Memory B cell (primary cell): ENCODE data around the gene CENPA.

Experiments
- ATAC-seq: fragments of 150-1000 bp; cut with Tn5 transposase; 2 replicates; pipeline ENCODE4 v1.10.0; 2021; ENCODE audit warnings: low read depth, mild to moderate bottlenecking, moderate library complexity
- DNase-seq, 2 donors: peaks; one replicate each; pipeline ENCODE4 v3.0.0; 2022; ENCODE audit warnings: low spot score in 2 of 2
- H3K27ac Mint-ChIP-seq: one replicate; pipeline ENCODE4 v1.8.0; 2022; ENCODE audit warnings: mild to moderate bottlenecking, moderate library complexity, mixed read lengths
- H3K27me3 Mint-ChIP-seq: one replicate; pipeline ENCODE4 v1.8.0; 2022; ENCODE audit warnings: mixed read lengths
- H3K36me3 Mint-ChIP-seq: one replicate; pipeline ENCODE4 v1.8.0; 2022; ENCODE audit warnings: mild to moderate bottlenecking, mixed read lengths
- H3K4me1 Mint-ChIP-seq: one replicate; pipeline ENCODE4 v1.8.0; 2022; ENCODE audit warnings: mixed read lengths
- H3K4me3 Mint-ChIP-seq: one replicate; pipeline ENCODE4 v1.8.0; 2022; ENCODE audit warnings: mild to moderate bottlenecking, moderate library complexity, mixed read lengths
- H3K9me3 Mint-ChIP-seq: one replicate; pipeline ENCODE4 v1.8.0; 2022; ENCODE audit warnings: mixed read lengths

The CENPA gene

DNA sequence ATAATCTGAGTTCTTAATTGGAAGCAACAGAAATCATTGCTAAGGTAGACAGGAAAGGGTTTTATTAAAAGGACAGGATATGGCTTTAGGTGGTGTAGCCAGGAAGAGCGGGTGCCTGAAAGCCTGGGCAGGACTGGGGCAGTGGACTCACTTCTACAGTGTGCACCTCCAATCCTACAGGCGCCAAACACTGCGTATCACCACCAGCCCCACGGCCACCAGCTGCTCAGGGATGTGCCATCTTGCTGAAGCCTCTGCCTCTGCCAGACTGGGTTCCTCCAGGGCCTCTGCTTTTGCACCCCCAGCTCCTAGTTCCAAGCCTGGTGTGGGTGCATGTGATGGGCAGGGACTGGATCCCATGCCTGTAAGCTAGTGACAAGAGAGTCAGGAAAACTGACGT lies 32.4 kb downstream of the CENPA start:
- Mint-ChIP-seq H3K4me3 (no peak overlapping the region), H3K9me3 (no peaks in the 10 kb centered on the region), H3K27ac (no peak overlapping the region), H3K4me1 (no peaks in the 10 kb centered on the region), H3K27me3 (peaks cover 14% of the 10 kb centered on the region), H3K36me3 (no peaks in the 10 kb centered on the region)
- no peak for DNase-seq
- no peak for ATAC-seq

DNA sequence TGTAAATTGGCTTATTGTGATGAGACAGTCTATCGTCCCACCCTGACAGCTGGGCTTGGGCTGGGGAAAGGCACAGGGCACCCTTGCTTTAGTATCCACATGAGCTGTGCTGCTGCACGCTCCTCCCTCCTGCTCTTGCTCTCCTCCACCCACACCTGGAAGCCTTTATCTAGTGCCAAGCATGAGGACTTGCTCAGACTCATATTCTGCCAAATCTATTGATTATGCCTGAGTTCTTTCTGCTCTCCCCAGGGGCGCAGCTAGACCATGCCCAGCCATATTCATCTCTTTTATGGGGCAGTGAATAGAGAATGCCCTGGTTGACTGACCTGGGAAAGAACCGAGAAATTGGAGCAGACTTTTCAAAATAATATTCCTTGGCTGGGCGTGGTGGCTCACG lies 33.1 kb downstream of the CENPA start:
- ATAC-seq (no peak), DNase-seq (no peak)
- Mint-ChIP-seq H3K4me3 (no peak overlapping the region), H3K27ac (no peak overlapping the region), H3K36me3 (no peaks in the 10 kb centered on the region), H3K27me3 (peaks cover 12% of the 10 kb centered on the region), H3K4me1 (no peaks in the 10 kb centered on the region), H3K9me3 (no peaks in the 10 kb centered on the region)

DNA sequence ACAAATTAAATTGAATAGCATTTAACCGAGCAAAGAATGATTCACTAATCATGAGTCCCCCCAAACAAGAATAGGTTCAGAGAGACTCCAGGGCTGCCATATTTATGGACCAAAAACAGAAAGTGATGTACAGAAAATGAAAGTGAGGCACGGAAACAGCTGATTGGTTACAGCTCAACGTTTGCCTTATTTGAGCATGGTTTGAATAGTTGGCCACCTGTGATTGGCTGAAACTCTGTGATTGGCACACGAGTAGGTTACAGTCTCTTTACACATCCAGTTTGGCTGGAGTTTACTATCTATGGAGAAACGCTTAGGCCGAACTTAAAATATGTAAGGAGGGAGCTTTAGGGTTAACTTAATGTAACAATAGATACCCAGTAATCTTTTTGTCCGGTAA lies 35.1 kb downstream of the CENPA start:
- no peak for ATAC-seq
- Mint-ChIP-seq H3K4me1 (no peaks in the 10 kb centered on the region), H3K4me3 (no peak overlapping the region), H3K27ac (no peak overlapping the region), H3K36me3 (no peaks in the 10 kb centered on the region), H3K27me3 (peaks cover 9% of the 10 kb centered on the region), H3K9me3 (no peaks in the 10 kb centered on the region)
- DNase-seq, result no peak

DNA sequence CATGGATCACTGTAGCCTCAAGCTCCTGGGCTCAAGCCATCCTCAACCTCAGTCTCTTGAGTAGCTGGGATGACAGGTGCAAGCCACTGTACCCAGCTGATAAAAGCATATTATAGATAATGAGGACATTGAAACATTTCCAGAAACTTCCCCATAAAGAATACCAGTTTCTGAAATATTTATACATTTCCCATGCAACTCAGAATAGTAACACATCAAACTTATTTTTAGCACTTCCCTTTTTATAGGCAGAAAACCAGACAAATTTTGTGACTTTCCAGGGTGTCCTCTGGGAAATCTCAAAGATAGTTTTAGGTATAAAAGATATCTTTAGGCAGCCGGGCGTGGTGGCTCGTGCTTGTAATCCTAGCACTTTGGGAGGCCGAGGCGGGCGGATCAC lies 37.0 kb downstream of the CENPA start:
- H3K27ac Mint-ChIP-seq, result no peak overlapping the region
- H3K4me1 Mint-ChIP-seq, result no peaks in the 10 kb centered on the region
- H3K4me3 Mint-ChIP-seq, result no peak overlapping the region
- no peaks in the 10 kb centered on the region for H3K9me3 Mint-ChIP-seq
- H3K36me3 Mint-ChIP-seq, result no peaks in the 10 kb centered on the region
- peaks cover 2% of the 10 kb centered on the region for H3K27me3 Mint-ChIP-seq
- DNase-seq (no peak), ATAC-seq (no peak)

DNA sequence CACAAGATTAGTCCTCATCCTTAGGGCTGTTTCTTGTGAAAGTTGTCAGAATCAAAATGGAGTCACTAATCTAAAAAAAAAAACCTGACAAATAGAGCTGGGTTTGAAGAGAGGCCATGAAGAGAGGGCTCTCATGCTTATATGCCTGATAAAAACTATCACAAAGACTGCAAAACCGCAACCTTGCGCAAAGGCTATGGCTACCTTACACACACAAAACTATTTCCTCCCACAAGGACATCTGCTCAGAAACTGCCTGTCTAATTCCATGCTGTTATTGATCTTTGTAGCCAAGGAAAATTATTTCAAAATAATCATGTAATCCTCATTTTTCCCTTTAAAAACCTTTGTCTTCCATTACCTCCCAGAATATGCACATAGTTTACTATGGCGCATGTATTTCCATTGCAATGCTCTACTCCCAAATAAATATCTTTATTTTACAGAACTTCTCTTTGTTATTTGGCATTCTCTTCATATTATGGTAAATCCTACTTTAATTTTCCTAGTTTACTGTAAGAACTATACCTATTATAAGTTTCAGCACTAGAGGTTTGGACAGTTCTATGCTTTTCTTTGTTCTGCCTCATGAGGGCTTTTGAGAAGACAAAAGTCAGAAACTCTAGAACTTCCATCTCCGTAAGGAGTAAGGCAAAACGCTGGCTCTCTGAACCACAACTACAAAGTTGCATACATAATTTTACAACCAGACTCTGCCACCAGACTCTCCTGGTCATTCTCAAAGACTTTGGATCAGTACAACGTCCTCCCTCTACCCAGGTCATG lies 52.5 kb downstream of the CENPA start:
- no peak overlapping the region for H3K4me3 Mint-ChIP-seq
- DNase-seq (no peak), ATAC-seq (no peak)
- H3K9me3 Mint-ChIP-seq, result no peaks in the 10 kb centered on the region
- no peaks in the 10 kb centered on the region for H3K4me1 Mint-ChIP-seq
- H3K27me3 Mint-ChIP-seq, result peaks cover 8% of the 10 kb centered on the region
- no peak overlapping the region for H3K27ac Mint-ChIP-seq
- no peaks in the 10 kb centered on the region for H3K36me3 Mint-ChIP-seq

DNA sequence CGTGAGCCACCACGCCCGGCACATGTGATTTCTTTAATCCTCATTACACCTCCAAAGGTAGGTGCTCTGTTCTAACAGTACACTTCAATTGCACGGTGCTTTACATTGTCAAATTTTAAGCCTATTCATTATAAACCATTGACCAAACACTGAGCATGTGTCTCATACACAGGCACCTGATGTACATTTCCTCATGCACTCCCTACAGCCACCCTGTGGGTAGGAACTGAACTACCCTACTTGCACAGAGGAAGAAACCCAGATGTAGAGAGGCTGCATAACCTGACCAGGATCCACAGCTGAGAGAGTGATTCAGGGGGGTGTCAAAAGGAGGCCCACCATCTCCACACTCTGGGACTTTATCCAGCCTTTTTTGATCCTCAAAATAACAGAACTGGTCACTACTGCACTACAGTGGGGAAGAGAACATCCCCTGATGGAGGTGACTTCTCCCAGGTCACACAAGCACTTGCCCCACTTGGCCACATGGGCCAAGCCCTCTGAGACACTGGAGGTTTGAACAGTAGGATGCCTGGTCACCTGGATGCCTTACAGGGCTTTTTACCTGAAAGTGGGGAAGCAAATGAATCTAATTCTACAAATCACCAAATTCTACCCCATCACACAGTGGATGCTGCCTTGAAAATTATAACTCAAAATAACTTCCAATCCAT lies 55.2 kb downstream of the CENPA start:
- no peak overlapping the region for H3K27ac Mint-ChIP-seq
- no peaks in the 10 kb centered on the region for H3K9me3 Mint-ChIP-seq
- DNase-seq, result no peak
- H3K27me3 Mint-ChIP-seq, result peaks cover 10% of the 10 kb centered on the region
- no peaks in the 10 kb centered on the region for H3K4me1 Mint-ChIP-seq
- H3K36me3 Mint-ChIP-seq, result no peaks in the 10 kb centered on the region
- no peak for ATAC-seq
- H3K4me3 Mint-ChIP-seq, result no peak overlapping the region

DNA sequence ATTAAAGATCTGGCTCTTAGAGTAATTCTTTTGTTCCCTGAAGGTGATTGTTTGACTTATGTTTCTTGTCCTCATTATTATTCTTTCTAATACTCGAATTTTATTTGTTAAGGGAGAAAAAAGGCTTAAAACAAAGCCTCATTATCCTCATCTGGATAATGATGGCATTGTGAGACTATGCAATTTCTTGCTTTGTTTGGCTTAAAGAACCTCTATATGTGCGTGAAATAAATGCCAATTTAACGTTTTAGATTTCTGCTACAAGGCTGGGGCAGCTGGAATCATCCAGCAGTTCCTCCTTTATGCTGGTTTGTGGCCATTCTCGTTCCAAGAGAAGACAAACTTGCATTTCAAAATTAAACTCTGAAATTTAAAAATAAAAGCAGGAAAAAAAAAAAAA lies 57.2 kb downstream of the CENPA start:
- H3K27me3 Mint-ChIP-seq, result peaks cover 12% of the 10 kb centered on the region
- H3K36me3 Mint-ChIP-seq, result no peaks in the 10 kb centered on the region
- no peak overlapping the region for H3K27ac Mint-ChIP-seq
- ATAC-seq (no peak), DNase-seq (no peak)
- no peaks in the 10 kb centered on the region for H3K9me3 Mint-ChIP-seq
- peaks cover 2% of the 10 kb centered on the region for H3K4me1 Mint-ChIP-seq
- no peak overlapping the region for H3K4me3 Mint-ChIP-seq
